K562 (cell line): ENCODE results near the gene CPVL. TPM values are rescaled to one million over a fixed set of nuclear protein-coding genes. Genes with fewer than 3 reads are reported as not detected.

Experiments
- ATAC-seq: fragments of 200-7000 bp; cut with Tn5 transposase; 3 replicates; pipeline ENCODE4 v1.9.1; 2020; ENCODE audit warnings: moderate library complexity
- BruUV-seq: library from RNA; stranded (reverse); fragments of 400-500 nt; replicated peaks from 2 replicates; lab custom pipeline; 2021; lab: Mats Ljungman, UMichigan
- CTCF ChIA-PET: fragments of 300-600 bp; formaldehyde crosslinking; extraction: SDS; loops from one replicate; lab custom pipeline; 2021; ENCODE audit warnings: low intra/inter-chr PET ratio; lab: Yijun Ruan, JAX
- POLR2A ChIA-PET: fragments of 300-600, 350-650 bp; sonication (Branson Sonifier 250); formaldehyde crosslinking; extraction: SDS; loops from one replicate; lab custom pipeline; 2021; ENCODE audit warnings: antibody characterized with exemption, inconsistent platforms; lab: Yijun Ruan, JAX
- DNase-seq, 4 experiments: peaks; one replicate each; pipeline versions ENCODE4 v3.0.0 to v3.0.0-alpha.2; 2011 to 2018; ENCODE audit warnings: low spot score in 3 of 4, mixed read lengths in 3 of 4; ENCODE audit errors: extremely low read depth in 1 of 4
- FAIRE-seq: peaks from 2 replicates; lab custom pipeline; 2011; peaks lifted over from hg19 to GRCh38; lab: Jason Lieb, UNC
- H2AFZ ChIP-seq: 2 replicates; pipeline ENCODE4 v1.6.0; 2011; ENCODE audit warnings: low read depth, low read length, control low read depth, inconsistent platforms
- H3K27ac ChIP-seq: fragments of 200-600 bp; 3 replicates; pipeline ENCODE4 v1.8.0; 2011; ENCODE audit warnings: low read depth, mild to moderate bottlenecking, control low read depth, inconsistent platforms, low read length, moderate library complexity, mixed read lengths; ENCODE audit errors: extremely low read depth
- H3K27me3 ChIP-seq, 2 experiments: fragments of 300-600 bp in 1 of 2; 2 replicates in 1 of 2; 3 replicates in 1 of 2; pipeline versions ENCODE4 v1.6.0 to v1.8.0; 2011; ENCODE audit warnings: inconsistent platforms in 2 of 2, low read length in 2 of 2, mild to moderate bottlenecking in 1 of 2, mixed read lengths in 1 of 2, moderate library complexity in 1 of 2; ENCODE audit not compliant: control insufficient read depth in 2 of 2, insufficient read depth in 2 of 2
- H3K36me3 ChIP-seq: fragments of 300-600 bp; 3 replicates; pipeline ENCODE4 v1.8.0; 2011; ENCODE audit warnings: mild to moderate bottlenecking, low read length, inconsistent platforms; ENCODE audit not compliant: control insufficient read depth, insufficient read depth
- H3K4me1 ChIP-seq, 2 experiments: fragments of 200-600 bp in 1 of 2; replicated peaks in 1 of 2; 2 replicates in 1 of 2; 3 replicates in 1 of 2; pipeline versions ENCODE4 v1.5.1 to v1.8.0; 2011; ENCODE audit warnings: inconsistent platforms in 2 of 2, low read length in 2 of 2, mild to moderate bottlenecking in 1 of 2, mixed read lengths in 1 of 2, moderate library complexity in 1 of 2; ENCODE audit not compliant: control insufficient read depth in 2 of 2, insufficient read depth in 2 of 2
- H3K4me2 ChIP-seq: 2 replicates; pipeline ENCODE4 v1.6.1; 2011; ENCODE audit warnings: low read length, control low read depth, inconsistent platforms, mixed read lengths; ENCODE audit not compliant: insufficient read depth
- H3K4me3 ChIP-seq: fragments of 200-600 bp; sonication (generic), shearing (Covaris generic); 2 replicates; pipeline ENCODE4 v1.5.1; 2016; ENCODE audit warnings: control low read depth, inconsistent platforms
- H3K79me2 ChIP-seq: fragments of 200-600 bp; 3 replicates; pipeline ENCODE4 v1.8.0; 2011; ENCODE audit warnings: low read length, inconsistent platforms; ENCODE audit not compliant: control insufficient read depth, insufficient read depth
- H3K9ac ChIP-seq, 2 experiments: 2 replicates each; pipeline versions ENCODE4 v1.6.0 to v1.6.1; 2011; ENCODE audit warnings: low read depth in 2 of 2, low read length in 2 of 2, control low read depth in 1 of 2, inconsistent platforms in 1 of 2, mild to moderate bottlenecking in 1 of 2, mixed read lengths in 1 of 2; ENCODE audit not compliant: insufficient read depth in 1 of 2
- H3K9me1 ChIP-seq: one replicate; pipeline ENCODE4 v1.6.0; 2011; ENCODE audit warnings: inconsistent platforms, mild to moderate bottlenecking, low read length, moderate library complexity; ENCODE audit not compliant: control insufficient read depth, insufficient read depth
- H3K9me3 ChIP-seq: replicated peaks from 2 replicates; pipeline ENCODE4 v1.5.1; 2011; ENCODE audit warnings: low read depth, low read length, inconsistent platforms; ENCODE audit not compliant: control insufficient read depth, insufficient read depth
- H4K20me1 ChIP-seq: replicated peaks from 2 replicates; pipeline ENCODE4 v1.6.1; 2011; ENCODE audit warnings: low read length, inconsistent platforms, mixed read lengths; ENCODE audit not compliant: control insufficient read depth, insufficient read depth
- CBX2 ChIP-seq: fragments of 200-600 bp; sonication (generic); IDR thresholded peaks from one replicate; pipeline ENCODE4 v1.6.1; 2012; ENCODE audit warnings: mild to moderate bottlenecking, low read length, inconsistent platforms; ENCODE audit not compliant: insufficient read depth, poor library complexity, severe bottlenecking
- DDX20 ChIP-seq: fragments of 450-650 bp; IDR thresholded peaks from 2 replicates; pipeline ENCODE4 v1.6.1; 2016; ENCODE audit warnings: missing genetic modification characterization, low read depth, mild to moderate bottlenecking, missing compliant biosample characterization, moderate library complexity
- DIDO1 ChIP-seq: fragments of 450-650 bp; IDR thresholded peaks from 2 replicates; pipeline ENCODE4 v1.6.1; 2016; ENCODE audit warnings: low read depth, missing biosample characterization, missing genetic modification characterization
- EZH2 ChIP-seq: IDR thresholded peaks from 2 replicates; pipeline ENCODE4 v1.6.1; 2012; ENCODE audit warnings: low read depth, mild to moderate bottlenecking, inconsistent platforms, low read length, borderline replicate concordance
- GABPB2 ChIP-seq: fragments of 250-450 bp; sonication (Bioruptor Pico); conservative IDR thresholded peaks from 2 replicates; pipeline ENCODE4 v1.5.1; 2021; ENCODE audit warnings: mild to moderate bottlenecking
- HDAC8 ChIP-seq: fragments of 450-650 bp; IDR thresholded peaks from 2 replicates; pipeline ENCODE4 v1.6.1; 2016; ENCODE audit warnings: mild to moderate bottlenecking, missing genetic modification characterization, moderate library complexity, missing compliant biosample characterization
- HMG20A ChIP-seq: fragments of 450-650 bp; formaldehyde crosslinking; conservative IDR thresholded peaks from 2 replicates; pipeline ENCODE4 v1.4.0; 2020; ENCODE audit warnings: mild to moderate bottlenecking, mixed read lengths
- KDM4B ChIP-seq, 2 experiments: fragments of 450-650 bp in 1 of 2; sonication (generic) in 1 of 2; IDR thresholded peaks; 2 replicates each; pipeline ENCODE4 v1.6.1; 2016 to 2017; ENCODE audit warnings: borderline replicate concordance in 2 of 2, antibody characterized with exemption in 1 of 2, low read depth in 1 of 2, mild to moderate bottlenecking in 1 of 2
- SMAD3 ChIP-seq: fragments of 450-650 bp; formaldehyde crosslinking; conservative IDR thresholded peaks from 2 replicates; pipeline ENCODE4 v1.4.0; 2020; ENCODE audit warnings: mild to moderate bottlenecking
- SNIP1 ChIP-seq: fragments of 450-650 bp; IDR thresholded peaks from 2 replicates; pipeline ENCODE4 v1.7.1; 2017; ENCODE audit warnings: low read depth, mild to moderate bottlenecking
- STAG1 ChIP-seq: sonication (generic); formaldehyde crosslinking; IDR thresholded peaks from 2 replicates; pipeline ENCODE4 v1.5.0; 2020; ENCODE audit warnings: missing genetic modification reagents, borderline replicate concordance
- ZFP1 ChIP-seq: fragments of 450-650 bp; formaldehyde crosslinking; IDR thresholded peaks from 2 replicates; pipeline ENCODE4 v1.4.0; 2020; ENCODE audit warnings: mild to moderate bottlenecking, mixed read lengths
- ZHX1 ChIP-seq: fragments of 150-350 bp; conservative IDR thresholded peaks from 2 replicates; pipeline ENCODE4 v1.6.1; 2014; ENCODE audit warnings: low read length
- ZKSCAN8 ChIP-seq: fragments of 200-800 bp; sonication (Bioruptor generic); IDR thresholded peaks from 2 replicates; pipeline ENCODE4 v1.6.1; 2016; ENCODE audit warnings: missing genetic modification characterization, missing compliant biosample characterization
- ZNF24 ChIP-seq: fragments of 450-650 bp; IDR thresholded peaks from 2 replicates; pipeline ENCODE4 v1.6.1; 2016
- ZNF444 ChIP-seq: fragments of 250-450 bp; sonication (Bioruptor Pico); IDR thresholded peaks from 2 replicates; pipeline ENCODE4 v1.4.0; 2020; ENCODE audit warnings: mild to moderate bottlenecking, moderate library complexity
- ZNF639 ChIP-seq, 2 experiments: fragments of 200-800 bp in 1 of 2; sonication (Bioruptor generic) in 1 of 2; sonication (generic) in 1 of 2; formaldehyde crosslinking in 1 of 2; IDR thresholded peaks in 1 of 2; conservative IDR thresholded peaks in 1 of 2; 2 replicates each; pipeline versions ENCODE4 v1.5.0 to v1.6.1; 2016 to 2020; ENCODE audit warnings: missing compliant biosample characterization in 1 of 2, missing genetic modification characterization in 1 of 2, missing genetic modification reagents in 1 of 2
- ZNF644 ChIP-seq: fragments of 200-800 bp; sonication (Bioruptor generic); IDR thresholded peaks from 2 replicates; pipeline ENCODE4 v1.6.1; 2016; ENCODE audit warnings: low read depth, missing genetic modification characterization, missing compliant biosample characterization
- WGBS: fragments of 100-300 bp; shearing (Covaris generic); methylation state at CpG from one replicate; pipeline ENCODE4 v1.1.6; 2016; ENCODE audit warnings: low coverage, mixed read lengths; ENCODE audit not compliant: insufficient coverage; ENCODE audit errors: missing lambda C conversion rate; 5-methylcytosine and 5-hydroxymethylcytosine counted together
- in situ Hi-C: fragments of 300-500 bp; cut with MboI; formaldehyde crosslinking; loops from 4 replicates; pipeline ENCODE4 v1.15.0; 2018; ENCODE audit warnings: inconsistent platforms, mixed read lengths
- intact Hi-C: fragments of 100-400 bp; cut with micrococcal nuclease; formaldehyde crosslinking; loops from 2 replicates; pipeline ENCODE4 v1.14.2; 2022
- polyA plus RNA-seq, 8 experiments: library from polyadenylated mRNA; depleted of rRNA in 4 of 8; stranded (reverse) in 5 of 8; unstranded in 3 of 8; fragments of >200 nt; fragmentation: Nextera tagmentation in 2 of 8; fragmentation: Illumina TruSeq in 1 of 8; extraction: Ambion mirVana in 2 of 8; extraction: Trizol in 1 of 8; gene quantifications; 2 replicates each; pipeline versions ENCODE4 v1.2.1 to v1.2.3, GENCODE V29; 2011 to 2014; ENCODE audit warnings: inconsistent platforms in 1 of 8, missing spikeins in 1 of 8
- total RNA-seq, 7 experiments: library from RNA; depleted of rRNA in 6 of 7; stranded (reverse); fragments of >200 nt in 6 of 7; fragmentation: Illumina TruSeq in 2 of 7; extraction: Trizol in 2 of 7; gene quantifications; 2 replicates each; pipeline versions ENCODE4 v1.2.1 to v1.2.3, GENCODE V29; 2011 to 2021; ENCODE audit warnings: low replicate concordance in 1 of 7

Gene CPVL
- total and polyA plus RNA-seq, 9 of the 15 experiments (the other 6 are each of a cell fraction or from before 2014, with no cell fraction given) = 0.89 to 2.4 (median 1.5) TPM

- TF ChIP-seq ZNF639 (CRISPR knock-in tag; conservative IDR thresholded peaks at IDR 0.05 in 1 of 2, IDR thresholded peaks at IDR 0.05 in 1 of 2) (no peak), SMAD3 (CRISPR knock-in tag) (no peak), ZNF24 (no peak), SNIP1 (no peak)
Measured at GRCh38 chr7:29150856-29151255, 4.5 kb upstream of the CPVL start (continued).

- H3K79me2 ChIP-seq = no peaks in the 10 kb centered on the region
- H3K4me1 ChIP-seq = peaks cover 0 to 4% of the 10 kb centered on the region in 2 experiments; a peak in 2 of 5 replicates
- no peaks in the 10 kb centered on the region; the same call in 1 of the 2 replicates for H4K20me1 ChIP-seq
- no peak for TF ChIP-seq KDM4B (IDR thresholded peaks at IDR 0.05; ENCODE audit: borderline replicate concordance in 2 of 2, low read depth in 1 of 2)
- no peak for TF ChIP-seq DIDO1 (tag)
- TF ChIP-seq STAG1 (CRISPR knock-in tag) = no peak
- TF ChIP-seq EZH2 = no peak
- TF ChIP-seq HDAC8 = no peak
- TF ChIP-seq ZFP1 (CRISPR knock-in tag) = no peak
- no peak for TF ChIP-seq ZNF444 (CRISPR knock-in tag)
- no peak for TF ChIP-seq CBX2
- TF ChIP-seq ZKSCAN8 = no peak
- no peak for TF ChIP-seq ZNF644
- TF ChIP-seq ZHX1 = no peak
- no peak for TF ChIP-seq HMG20A (CRISPR knock-in tag)
- no peak for TF ChIP-seq DDX20 (tag)
- no peak for TF ChIP-seq GABPB2 (CRISPR knock-in tag)
- TF ChIP-seq, all 486 proteins: peak for 0
- ChIA-PET CTCF (no interaction called here), POLR2A (interaction anchor here (0.6 to 2.1 kb wide), 3 partner anchors 8 to 1947 kb away, joined by 3 to 4 read pairs (median 3); no protein-coding TSS in a partner anchor)
- no peak overlapping the region for H3K4me3 ChIP-seq
- peaks cover 7 to 25% of the 10 kb centered on the region in 2 experiments; a peak in 2 of 5 replicates for H3K27me3 ChIP-seq
- DNase-seq (no peak), FAIRE-seq (no peak), ATAC-seq (no peak)
- H3K36me3 ChIP-seq = no peaks in the 10 kb centered on the region
- no peaks in the 10 kb centered on the region for H3K9me3 ChIP-seq
- no TSS peak for BruUV-seq
- no peak overlapping the region for H2AFZ ChIP-seq
- H3K27ac ChIP-seq = no peak overlapping the region
- 8% methylated on average over 10 of the region's 12 CpGs for WGBS
- in situ Hi-C loops (no loop called here), intact Hi-C loops (no loop called here)
- H3K9ac ChIP-seq = no peak overlapping the region
- no peak overlapping the region for H3K4me2 ChIP-seq
- H3K9me1 ChIP-seq = no peaks in the 10 kb centered on the region
Measured at GRCh38 chr7:29149036-29149435, 2.7 kb upstream of the CPVL start.
